BLaER1 (cell line): ENCODE measurements around the gene OR51D1.

Experiments used
- H3K27ac ChIP-seq: shearing (Covaris generic); formaldehyde crosslinking; 2 replicates; pipeline ENCODE4 v1.8.1; 2022
- H3K27me3 ChIP-seq: shearing (Covaris generic); formaldehyde crosslinking; 2 replicates; pipeline ENCODE4 v1.8.1; 2022
- H3K36me3 ChIP-seq: shearing (Covaris generic); formaldehyde crosslinking; 2 replicates; pipeline ENCODE4 v1.8.1; 2022
- H3K4me1 ChIP-seq: shearing (Covaris generic); formaldehyde crosslinking; 2 replicates; pipeline ENCODE4 v1.8.1; 2022
- H3K4me2 ChIP-seq: shearing (Covaris generic); formaldehyde crosslinking; 2 replicates; pipeline ENCODE4 v1.8.1; 2022
- H3K4me3 ChIP-seq: shearing (Covaris generic); formaldehyde crosslinking; 2 replicates; pipeline ENCODE4 v1.8.1; 2022
- H3K9ac ChIP-seq: shearing (Covaris generic); formaldehyde crosslinking; 2 replicates; pipeline ENCODE4 v1.8.1; 2022
- H3K9me3 ChIP-seq: shearing (Covaris generic); formaldehyde crosslinking; 2 replicates; pipeline ENCODE4 v1.8.1; 2022
- H4K20me1 ChIP-seq: shearing (Covaris generic); formaldehyde crosslinking; 2 replicates; pipeline ENCODE4 v1.8.1; 2022
- Cebpa-rat ChIP-seq: shearing (Covaris generic); IDR thresholded peaks from 2 replicates; pipeline ENCODE4 v1.8.1; 2022

Gene OR51D1

DNA sequence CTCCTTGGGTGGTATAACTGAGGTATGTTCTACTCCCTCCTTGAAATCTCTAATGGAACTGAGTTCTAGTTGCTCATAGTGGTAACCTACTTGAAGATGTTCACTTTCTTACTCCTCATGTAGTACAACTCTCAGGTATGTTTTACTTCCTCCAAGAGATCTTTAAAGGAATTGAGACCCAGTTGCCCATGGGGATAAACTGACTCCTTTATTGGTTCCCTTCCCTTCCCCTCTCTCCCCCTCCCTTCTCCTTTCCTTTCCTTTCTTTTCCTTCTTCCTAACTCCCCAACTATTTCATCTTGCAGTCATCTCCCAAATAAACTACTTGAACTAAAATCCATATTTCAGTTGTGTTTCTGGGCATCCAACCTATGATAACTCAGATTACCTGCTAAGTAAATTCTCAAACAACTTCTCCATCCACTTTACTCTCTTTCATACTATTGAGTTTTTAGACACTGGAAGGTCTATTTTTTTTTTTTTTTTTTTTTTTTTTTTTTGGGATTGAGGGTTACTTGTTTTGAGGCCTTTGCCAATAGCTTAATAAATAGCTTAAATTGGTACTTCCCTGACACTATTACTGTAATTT lies 21.3 kb upstream of the OR51D1 start:
- Histone ChIP-seq H3K4me1 (0 out of 2 replicates have a peak, but pooled peaks cover 5% of the 10 kb centered on the region), H3K4me3 (no peak overlapping the region), H4K20me1 (no peaks in the 10 kb centered on the region), H3K9me3 (no peaks in the 10 kb centered on the region), H3K27ac (no peak overlapping the region), H3K36me3 (no peaks in the 10 kb centered on the region), H3K27me3 (no peaks in the 10 kb centered on the region), H3K9ac (no peak overlapping the region), H3K4me2 (no peak overlapping the region)
- TF ChIP-seq Cebpa-rat, result no peak

DNA sequence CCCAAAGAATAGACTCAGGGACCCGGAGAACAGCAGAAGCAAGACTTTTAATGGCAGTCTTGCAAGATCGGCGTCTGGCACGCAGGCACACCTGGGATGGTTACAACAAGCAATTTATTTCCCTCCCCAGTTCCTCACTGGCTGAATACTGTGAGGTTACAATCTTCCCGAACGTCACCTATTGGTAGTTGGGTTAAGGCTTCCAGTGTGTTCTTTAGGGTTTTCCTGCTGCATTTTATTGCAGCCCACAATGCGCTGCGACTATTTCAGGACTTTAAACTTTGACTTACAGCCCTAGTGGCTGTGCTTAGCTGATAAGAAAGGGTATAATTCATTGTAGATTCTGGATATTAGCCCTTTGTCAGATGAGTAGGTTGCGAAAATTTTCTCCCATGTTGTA lies 17.8 kb upstream of the OR51D1 start:
- Histone ChIP-seq H4K20me1 (no peaks in the 10 kb centered on the region), H3K9ac (no peak overlapping the region), H3K27me3 (no peaks in the 10 kb centered on the region), H3K9me3 (no peaks in the 10 kb centered on the region), H3K36me3 (no peaks in the 10 kb centered on the region), H3K27ac (no peak overlapping the region), H3K4me1 (no peaks in the 10 kb centered on the region), H3K4me3 (no peak overlapping the region), H3K4me2 (no peak overlapping the region)
- TF ChIP-seq Cebpa-rat, result no peak

DNA sequence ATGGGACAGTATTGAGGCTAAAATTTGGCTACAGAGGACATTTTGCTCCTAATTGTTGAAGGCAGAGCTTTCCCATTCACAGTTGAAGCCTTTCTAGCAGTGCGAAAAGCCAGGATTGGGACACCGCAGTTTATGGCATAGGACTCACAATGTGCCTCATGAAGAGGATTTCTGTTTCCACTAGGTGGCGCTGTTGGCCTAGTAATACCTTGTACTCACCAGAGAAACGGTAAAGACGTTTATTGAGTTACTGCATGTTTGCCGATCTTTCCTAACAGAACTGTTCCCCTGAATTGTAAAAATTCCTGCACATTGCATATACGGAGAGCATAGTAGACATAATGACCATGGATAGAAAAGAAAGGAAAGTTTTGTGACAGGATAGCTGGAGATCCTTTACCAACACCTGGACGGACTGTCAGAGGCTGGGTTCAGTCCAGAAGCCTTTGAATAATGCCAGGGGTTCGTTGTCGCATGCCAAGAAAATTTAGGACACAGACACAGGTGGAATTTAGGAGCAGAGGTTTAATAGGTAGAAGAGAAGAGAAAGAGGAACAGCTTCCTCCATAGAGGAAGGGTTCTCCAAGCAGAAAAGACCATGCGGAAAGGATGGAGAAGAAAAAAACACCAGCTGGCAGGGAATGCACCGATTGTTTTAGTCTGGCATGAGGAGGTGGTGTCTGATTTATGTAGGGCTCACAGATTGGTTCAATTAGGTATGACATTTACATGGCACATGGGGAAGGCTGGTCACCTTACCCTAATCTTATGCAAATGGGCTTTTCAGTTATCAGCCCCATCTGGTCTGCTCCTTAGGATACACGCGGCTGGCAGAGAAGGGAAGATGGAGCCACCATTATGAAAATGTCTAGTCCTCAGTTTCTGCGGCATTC lies 10.8 kb upstream of the OR51D1 start:
- TF ChIP-seq Cebpa-rat, result no peak
- Histone ChIP-seq H3K9ac (no peak overlapping the region), H4K20me1 (no peaks in the 10 kb centered on the region), H3K9me3 (0 out of 2 replicates have a peak, but pooled peaks cover 3% of the 10 kb centered on the region), H3K27me3 (no peaks in the 10 kb centered on the region), H3K27ac (no peak overlapping the region), H3K36me3 (no peaks in the 10 kb centered on the region), H3K4me3 (no peak overlapping the region), H3K4me1 (no peaks in the 10 kb centered on the region), H3K4me2 (no peak overlapping the region)

GRCh38 chr11:4636136-4636535 lies 1.1 kb upstream of the OR51D1 start:
- no peak overlapping the region for H3K4me2 ChIP-seq
- H3K9ac ChIP-seq, result no peak overlapping the region
- no peaks in the 10 kb centered on the region for H3K27me3 ChIP-seq
- no peak overlapping the region for H3K4me3 ChIP-seq
- no peak overlapping the region for H3K27ac ChIP-seq
- no peaks in the 10 kb centered on the region for H4K20me1 ChIP-seq
- no peaks in the 10 kb centered on the region for H3K36me3 ChIP-seq
- TF ChIP-seq Cebpa-rat, result no peak
- no peaks in the 10 kb centered on the region for H3K9me3 ChIP-seq
- H3K4me1 ChIP-seq, result no peaks in the 10 kb centered on the region

DNA sequence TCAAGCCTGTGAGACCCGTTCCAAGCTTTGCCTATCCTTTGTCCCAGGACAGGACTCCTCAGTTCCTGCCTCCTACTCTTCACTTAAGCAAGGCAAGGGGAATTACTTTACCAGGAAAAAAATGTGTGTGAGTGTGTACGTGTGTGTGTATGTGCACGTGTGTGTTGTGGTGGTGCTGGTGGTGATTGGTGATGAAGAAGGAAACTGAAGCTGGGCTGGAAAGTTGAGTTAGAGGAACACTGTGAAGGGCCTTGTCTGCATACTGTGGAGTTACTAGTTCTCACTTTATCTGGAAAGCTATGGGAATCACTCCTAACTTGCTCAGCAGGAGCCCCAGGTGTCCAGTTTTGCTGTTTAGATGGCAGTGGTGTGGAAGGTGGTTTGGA lies 378 bp downstream of the OR51D1 start:
- no peaks in the 10 kb centered on the region for H4K20me1 ChIP-seq

GRCh38 chr11:4639931-4640330 lies 2.7 kb downstream of the OR51D1 start:
- no peak for TF ChIP-seq Cebpa-rat
- H3K9me3 ChIP-seq, result no peaks in the 10 kb centered on the region
- no peaks in the 10 kb centered on the region for H3K27me3 ChIP-seq

More for the DNA sequence above, 378 bp downstream of the OR51D1 start:
- Histone ChIP-seq H3K4me2 (no peak overlapping the region), H3K4me3 (no peak overlapping the region), H3K4me1 (peaks cover 3% of the 10 kb centered on the region; the same call in 1 of the 2 replicates), H3K9me3 (no peaks in the 10 kb centered on the region), H3K36me3 (no peaks in the 10 kb centered on the region), H3K9ac (no peak overlapping the region), H3K27me3 (no peaks in the 10 kb centered on the region), H3K27ac (no peak overlapping the region)
- no peak for TF ChIP-seq Cebpa-rat

GRCh38 chr11:4641501-4641900 lies 4.2 kb downstream of the OR51D1 start:
- no peak overlapping the region for H3K9ac ChIP-seq
- no peaks in the 10 kb centered on the region for H3K27me3 ChIP-seq
- H3K4me2 ChIP-seq, result no peak overlapping the region
- no peak overlapping the region for H3K27ac ChIP-seq
- H4K20me1 ChIP-seq, result no peaks in the 10 kb centered on the region
- H3K4me3 ChIP-seq, result no peak overlapping the region
- no peak for TF ChIP-seq Cebpa-rat
- H3K4me1 ChIP-seq, result peaks cover 9% of the 10 kb centered on the region; the same call in 1 of the 2 replicates
- no peaks in the 10 kb centered on the region for H3K9me3 ChIP-seq
- H3K36me3 ChIP-seq, result no peaks in the 10 kb centered on the region

More at GRCh38 chr11:4639931-4640330, 2.7 kb downstream of the OR51D1 start:
- Histone ChIP-seq H3K27ac (no peak overlapping the region), H3K9ac (no peak overlapping the region), H4K20me1 (no peaks in the 10 kb centered on the region), H3K4me3 (no peak overlapping the region), H3K4me2 (no peak overlapping the region), H3K36me3 (no peaks in the 10 kb centered on the region), H3K4me1 (peaks cover 9% of the 10 kb centered on the region; the same call in 1 of the 2 replicates)

GRCh38 chr11:4642043-4642442 lies 4.8 kb downstream of the OR51D1 start:
- Histone ChIP-seq H3K4me2 (no peak overlapping the region), H3K9me3 (no peaks in the 10 kb centered on the region), H4K20me1 (no peaks in the 10 kb centered on the region), H3K36me3 (no peaks in the 10 kb centered on the region), H3K27me3 (no peaks in the 10 kb centered on the region), H3K9ac (no peak overlapping the region), H3K4me3 (no peak overlapping the region), H3K27ac (no peak overlapping the region), H3K4me1 (peaks cover 9% of the 10 kb centered on the region; the same call in 1 of the 2 replicates)
- TF ChIP-seq Cebpa-rat, result no peak

- no peak overlapping the region for H3K27ac ChIP-seq
- no peaks in the 10 kb centered on the region for H4K20me1 ChIP-seq
- H3K36me3 ChIP-seq, result no peaks in the 10 kb centered on the region
- no peaks in the 10 kb centered on the region for H3K27me3 ChIP-seq
- no peak overlapping the region for H3K4me3 ChIP-seq
- no peak for TF ChIP-seq Cebpa-rat
- no peak overlapping the region for H3K4me2 ChIP-seq
- no peaks in the 10 kb centered on the region for H3K9me3 ChIP-seq
- peaks cover 9% of the 10 kb centered on the region; the same call in 1 of the 2 replicates for H3K4me1 ChIP-seq
- H3K9ac ChIP-seq, result no peak overlapping the region
These were observed 5.8 kb downstream of the OR51D1 start for GRCh38 chr11:4643076-4643475.

DNA sequence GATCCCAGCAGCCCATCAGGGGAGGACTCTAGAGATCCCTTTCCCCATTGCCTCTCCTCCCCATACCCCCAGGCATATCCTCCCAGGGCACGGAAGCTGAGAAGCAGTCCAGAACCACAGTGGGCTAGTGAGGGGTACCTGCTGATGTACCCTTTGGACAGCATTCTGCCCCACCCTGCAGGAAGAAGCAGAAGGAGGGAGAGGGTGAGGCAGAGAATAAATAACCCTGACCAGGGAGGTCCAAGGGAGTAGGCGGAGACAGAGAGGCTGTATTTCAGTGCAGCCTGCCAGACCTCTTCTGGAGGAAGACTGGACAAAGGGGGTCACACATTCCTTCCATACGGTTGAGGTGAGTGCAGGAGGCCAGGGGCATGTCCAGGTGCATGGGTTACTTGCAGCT lies 6.4 kb downstream of the OR51D1 start, which contains the start of gene OR51E1:
OR51E1 (plus strand) TSS at position 301 of the 400 bp plus-strand sequence. CDS start 8,545 bp downstream, outside the sequence.
- H3K4me1 ChIP-seq, result peaks cover 9% of the 10 kb centered on the region; the same call in 1 of the 2 replicates
- peak within 1 kb of the TSS; percentile 13; the same call in 1 of the 2 replicates for H3K4me2 ChIP-seq
- H4K20me1 ChIP-seq, result no peaks in the 10 kb centered on the region
- no peaks in the 10 kb centered on the region for H3K36me3 ChIP-seq
- no peaks in the 10 kb centered on the region for H3K27me3 ChIP-seq
- no peak within 1 kb of the TSS for H3K9ac ChIP-seq
- no peak within 1 kb of the TSS for H3K4me3 ChIP-seq
- no peak for TF ChIP-seq Cebpa-rat
- no peaks in the 10 kb centered on the region for H3K9me3 ChIP-seq
- no peak within 1 kb of the TSS for H3K27ac ChIP-seq
